Limb (tissue), 2 donors: Measurements from ENCODE around the gene MEIOB.
A peak's percentile ranks its signal among the peaks of the same experiment; 100 is the strongest.
"Not testable (repeated sequence)": the region's sequence is repeated elsewhere in the genome, so short reads cannot be mapped to it uniquely, and the experiment has no call there.

Source experiments
- DNase-seq, 2 donors: peaks; one replicate each; pipeline ENCODE4 v3.0.0-alpha.2; 2016; ENCODE audit errors: extremely low spot score in 2 of 2

Gene MEIOB, protein sequence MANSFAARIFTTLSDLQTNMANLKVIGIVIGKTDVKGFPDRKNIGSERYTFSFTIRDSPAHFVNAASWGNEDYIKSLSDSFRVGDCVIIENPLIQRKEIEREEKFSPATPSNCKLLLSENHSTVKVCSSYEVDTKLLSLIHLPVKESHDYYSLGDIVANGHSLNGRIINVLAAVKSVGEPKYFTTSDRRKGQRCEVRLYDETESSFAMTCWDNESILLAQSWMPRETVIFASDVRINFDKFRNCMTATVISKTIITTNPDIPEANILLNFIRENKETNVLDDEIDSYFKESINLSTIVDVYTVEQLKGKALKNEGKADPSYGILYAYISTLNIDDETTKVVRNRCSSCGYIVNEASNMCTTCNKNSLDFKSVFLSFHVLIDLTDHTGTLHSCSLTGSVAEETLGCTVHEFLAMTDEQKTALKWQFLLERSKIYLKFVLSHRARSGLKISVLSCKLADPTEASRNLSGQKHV

DNA sequence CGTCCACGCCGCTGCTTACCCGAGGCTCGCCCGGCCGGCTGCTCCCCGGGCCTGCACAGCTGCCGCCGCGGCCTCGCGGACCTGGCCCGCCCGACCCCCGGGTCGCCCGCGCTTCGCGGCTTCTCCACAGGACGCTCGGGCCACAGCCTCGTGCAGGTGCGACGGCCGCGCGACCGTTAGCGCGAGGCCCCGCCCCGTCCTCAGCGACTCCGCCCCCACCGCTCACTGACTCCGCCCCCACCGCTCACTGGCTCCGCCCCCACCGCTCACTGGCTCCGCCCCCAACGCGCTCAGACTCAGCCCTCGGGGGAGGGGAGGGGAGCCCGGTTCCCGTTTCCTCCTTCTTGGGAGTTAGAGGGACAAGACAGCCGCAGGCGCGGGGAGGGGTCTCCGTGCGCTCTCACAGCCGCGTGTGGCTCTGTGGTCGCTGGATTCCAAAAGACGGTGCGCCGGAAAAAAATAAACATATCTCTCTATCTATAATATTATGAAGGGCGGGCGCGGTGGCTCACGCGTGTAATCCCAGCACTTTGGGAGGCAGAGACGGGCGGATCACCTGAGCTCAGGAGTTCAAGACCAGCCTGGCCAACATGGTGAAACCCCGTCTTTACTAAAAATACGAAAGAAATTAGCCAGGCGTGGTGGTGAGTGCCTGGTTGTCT, at the start of gene MEIOB:
Gene MEIOB, minus strand, starts transcription at position 191 of the 662 bp plus-strand sequence. CDS start 3,989 bp downstream, outside the sequence.
- DNase-seq: peak in 1 of 2 donors; percentile 60

DNA sequence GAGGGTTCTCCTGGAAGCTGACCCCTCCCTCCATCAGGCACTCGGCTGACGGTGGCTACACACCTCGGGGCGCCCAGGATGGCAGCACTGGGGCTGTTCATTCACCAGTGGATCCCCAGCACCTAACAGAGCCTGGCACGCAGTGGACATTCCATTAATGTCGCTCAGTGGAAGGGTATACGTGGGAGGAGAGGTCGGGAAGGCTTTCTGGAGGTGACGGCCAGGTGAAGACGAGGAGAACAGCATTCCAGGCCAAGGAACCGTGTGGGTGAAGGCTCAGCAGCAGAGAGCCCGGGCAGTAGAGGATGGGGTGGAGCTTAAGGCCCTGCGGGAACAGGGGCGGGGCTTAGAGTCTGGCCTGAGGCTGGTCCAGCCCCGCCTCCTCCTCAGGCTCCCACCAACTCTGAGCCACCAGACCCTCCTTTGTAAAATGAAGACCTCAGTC, 48.8 kb upstream of the MEIOB start:
- no peak for DNase-seq

DNA sequence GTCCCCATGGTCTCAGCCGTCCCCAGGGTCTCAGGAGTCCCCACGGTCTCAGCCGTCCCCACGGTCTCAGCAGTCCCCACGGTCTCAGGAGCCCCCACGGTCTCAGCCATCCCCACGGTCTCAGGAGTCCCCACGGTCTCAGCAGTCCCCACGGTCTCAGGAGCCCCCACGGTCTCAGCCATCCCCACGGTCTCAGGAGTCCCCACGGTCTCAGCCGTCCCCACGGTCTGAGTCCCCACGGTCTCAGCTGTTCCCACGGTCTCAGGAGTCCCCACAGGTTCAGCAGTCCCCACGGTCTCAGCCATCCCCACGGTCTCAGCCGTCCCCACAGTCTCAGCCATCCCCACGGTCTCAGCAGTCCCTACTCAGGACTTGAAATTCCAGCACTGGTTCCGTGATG, 48.2 kb upstream of the MEIOB start:
- not testable (repeated sequence) for DNase-seq

DNA sequence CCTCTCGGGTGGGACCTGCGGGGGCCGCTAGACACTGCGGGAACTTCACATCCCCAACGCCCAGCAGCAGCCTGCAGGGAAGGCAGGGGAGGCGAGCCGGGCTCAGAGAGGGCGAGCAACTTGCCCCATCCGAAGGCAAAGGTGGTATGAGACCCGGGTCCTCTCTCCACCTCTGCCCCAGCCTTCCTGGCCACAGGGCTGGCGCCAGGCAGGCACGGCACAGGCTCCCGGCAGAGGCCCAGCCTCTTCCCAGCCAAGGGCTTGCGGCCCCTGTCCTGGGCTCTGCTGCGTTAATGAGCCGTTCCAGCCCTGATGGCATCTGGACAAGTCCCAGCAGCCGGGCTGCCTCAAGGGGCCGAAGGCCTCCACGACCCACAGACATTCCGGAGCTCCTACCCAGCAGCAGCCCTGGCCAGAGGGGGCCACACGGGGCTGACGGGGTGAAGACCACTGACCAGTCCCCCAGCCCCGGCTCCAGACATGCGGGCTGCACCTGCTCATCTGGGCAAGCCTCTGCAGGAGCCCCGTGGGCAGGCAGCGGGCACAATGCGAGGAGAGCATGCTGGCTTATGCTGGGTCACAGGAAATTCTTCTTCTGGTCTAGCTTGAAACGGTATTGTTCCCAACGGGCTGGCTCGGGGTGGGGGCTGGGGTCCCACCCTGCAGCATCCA, 47.5 kb upstream of the MEIOB start:
- DNase-seq: no peak

DNA sequence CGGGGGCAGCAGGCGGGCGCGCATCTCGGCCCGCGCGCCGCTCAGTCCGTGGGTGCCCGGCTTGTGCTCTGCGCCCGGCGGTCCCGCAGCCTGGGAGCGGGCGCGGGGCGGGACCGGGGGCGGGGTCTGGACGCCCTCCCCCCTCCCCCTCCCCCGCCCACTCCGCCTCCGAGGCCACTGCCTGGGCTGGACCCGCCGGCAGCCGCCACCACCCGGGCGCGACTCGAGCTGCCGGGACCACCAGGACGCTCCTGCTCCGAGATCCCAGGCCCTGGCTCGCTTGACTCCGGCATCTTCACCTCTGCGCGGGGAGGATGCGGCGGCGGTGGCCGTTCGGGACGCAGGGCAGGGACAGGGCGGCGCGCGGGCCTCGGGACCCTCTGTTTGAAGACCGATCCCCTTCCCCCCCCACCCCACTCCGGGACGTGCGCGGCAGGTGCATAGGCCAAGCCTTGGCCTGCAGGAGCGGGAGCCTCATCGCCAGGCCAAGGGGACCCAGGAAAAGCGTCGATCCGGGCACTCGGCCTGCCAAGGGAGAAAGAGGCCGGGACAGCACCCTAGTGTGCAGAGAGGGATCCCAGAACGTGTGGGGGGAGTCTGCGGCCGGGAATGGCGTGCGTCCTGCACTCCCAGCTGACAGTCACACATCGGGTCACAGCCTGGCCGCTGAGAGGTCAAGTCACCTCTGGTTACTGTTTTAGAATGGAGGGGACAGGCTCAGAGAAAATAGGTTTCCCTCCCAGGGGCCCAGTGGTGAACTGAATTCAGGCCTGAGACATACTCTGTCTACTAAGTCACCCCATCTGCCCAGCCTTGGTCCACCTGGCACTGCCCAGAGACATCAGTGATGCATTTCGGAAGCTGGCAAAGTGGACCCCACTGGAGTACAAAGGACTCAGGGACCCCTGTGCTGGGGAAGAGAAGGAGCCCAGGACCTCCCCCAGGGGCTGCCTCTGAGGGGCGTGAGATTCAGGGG, 46.7 kb upstream of the MEIOB start, which contains the start of gene HS3ST6:
Gene HS3ST6, minus strand, starts transcription at position 65 of the 976 bp plus-strand sequence. CDS start 92 bp downstream, outside the sequence.
- DNase-seq: peak in 1 of 2 donors; percentile 51

DNA sequence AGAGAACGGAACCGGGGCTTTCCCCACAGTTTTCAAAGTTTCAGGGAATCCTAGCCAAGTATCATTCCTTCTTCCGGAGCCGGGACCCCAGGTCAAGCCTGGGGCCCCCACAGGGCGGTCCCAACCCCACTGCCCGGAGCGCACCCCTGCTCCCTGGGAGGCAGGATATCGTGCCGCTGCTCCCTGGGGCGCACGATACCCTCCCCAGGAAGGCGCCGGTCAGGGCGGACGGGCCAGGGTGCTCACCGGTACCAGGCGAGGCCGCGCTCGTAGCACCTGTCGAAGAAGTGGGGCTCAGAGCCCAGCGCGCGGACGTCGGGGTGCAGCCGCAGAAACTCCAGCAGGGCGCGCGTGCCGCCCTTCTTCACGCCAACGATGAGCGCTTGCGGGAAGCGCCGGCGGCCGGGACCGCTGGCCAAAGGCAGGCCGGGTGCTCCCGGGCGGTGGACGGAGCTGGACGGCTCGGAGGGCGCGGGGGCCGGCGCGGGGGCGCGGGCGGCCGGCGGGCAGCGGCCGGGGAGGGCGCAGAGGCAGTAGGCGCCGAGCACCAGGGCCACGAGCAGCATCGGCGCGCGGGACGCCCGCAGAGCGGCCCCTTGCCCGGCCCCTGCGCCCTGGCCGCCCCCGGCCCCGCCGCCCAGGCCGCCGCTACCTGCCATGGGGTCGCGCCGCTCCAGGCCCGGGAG, 45.8 kb upstream of the MEIOB start:
- peak in 1 of 2 donors; percentile 26 for DNase-seq

DNA sequence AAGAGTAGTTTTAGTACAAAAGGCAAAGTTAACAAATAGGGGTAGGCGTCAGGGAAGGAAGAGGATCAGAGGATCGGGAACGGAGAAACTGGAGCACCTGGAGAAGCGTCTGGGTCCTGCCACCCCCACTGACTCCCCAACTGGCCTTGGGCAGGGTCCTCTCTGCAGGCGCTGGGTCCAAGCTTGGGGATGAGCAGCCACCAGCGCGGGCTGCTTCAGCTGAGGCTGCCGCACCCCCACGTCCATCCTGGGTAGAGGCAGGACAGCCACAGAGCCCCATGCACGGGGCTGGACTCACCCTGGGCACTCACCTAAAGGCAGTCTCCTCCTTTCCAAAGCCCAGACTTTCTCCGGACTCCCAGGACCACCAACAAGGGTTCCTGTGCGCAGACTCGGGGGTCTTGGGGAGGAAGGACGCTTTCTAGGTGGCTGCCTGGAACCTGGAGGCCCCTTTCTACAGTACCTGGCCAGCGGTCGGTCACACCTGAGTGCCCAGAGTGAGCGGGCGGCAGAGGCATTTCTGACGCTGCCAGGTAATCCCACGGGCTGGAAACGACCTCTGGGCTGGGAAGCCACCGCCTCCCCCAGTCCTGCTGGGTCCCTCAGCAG, 45.2 kb upstream of the MEIOB start:
- peak in 1 of 2 donors; percentile 26 for DNase-seq

DNA sequence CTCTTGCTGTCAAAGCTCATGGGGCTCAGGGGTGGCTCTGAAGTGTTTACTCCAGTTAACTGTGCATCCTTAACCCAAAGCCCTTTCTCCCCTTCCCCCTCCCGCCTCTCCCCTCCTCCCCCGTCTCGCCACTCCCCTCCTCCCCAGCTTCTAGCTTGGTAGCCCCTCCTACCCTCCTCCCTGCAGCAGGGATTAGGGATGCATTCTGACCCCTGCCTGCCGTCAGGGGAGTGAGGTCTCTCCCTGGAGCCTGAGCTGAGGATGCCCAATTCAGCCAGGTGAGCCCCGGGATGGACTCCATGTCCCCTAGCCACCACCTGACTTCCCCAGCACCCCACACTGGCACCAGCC, 44.7 kb upstream of the MEIOB start:
- DNase-seq: no peak

DNA sequence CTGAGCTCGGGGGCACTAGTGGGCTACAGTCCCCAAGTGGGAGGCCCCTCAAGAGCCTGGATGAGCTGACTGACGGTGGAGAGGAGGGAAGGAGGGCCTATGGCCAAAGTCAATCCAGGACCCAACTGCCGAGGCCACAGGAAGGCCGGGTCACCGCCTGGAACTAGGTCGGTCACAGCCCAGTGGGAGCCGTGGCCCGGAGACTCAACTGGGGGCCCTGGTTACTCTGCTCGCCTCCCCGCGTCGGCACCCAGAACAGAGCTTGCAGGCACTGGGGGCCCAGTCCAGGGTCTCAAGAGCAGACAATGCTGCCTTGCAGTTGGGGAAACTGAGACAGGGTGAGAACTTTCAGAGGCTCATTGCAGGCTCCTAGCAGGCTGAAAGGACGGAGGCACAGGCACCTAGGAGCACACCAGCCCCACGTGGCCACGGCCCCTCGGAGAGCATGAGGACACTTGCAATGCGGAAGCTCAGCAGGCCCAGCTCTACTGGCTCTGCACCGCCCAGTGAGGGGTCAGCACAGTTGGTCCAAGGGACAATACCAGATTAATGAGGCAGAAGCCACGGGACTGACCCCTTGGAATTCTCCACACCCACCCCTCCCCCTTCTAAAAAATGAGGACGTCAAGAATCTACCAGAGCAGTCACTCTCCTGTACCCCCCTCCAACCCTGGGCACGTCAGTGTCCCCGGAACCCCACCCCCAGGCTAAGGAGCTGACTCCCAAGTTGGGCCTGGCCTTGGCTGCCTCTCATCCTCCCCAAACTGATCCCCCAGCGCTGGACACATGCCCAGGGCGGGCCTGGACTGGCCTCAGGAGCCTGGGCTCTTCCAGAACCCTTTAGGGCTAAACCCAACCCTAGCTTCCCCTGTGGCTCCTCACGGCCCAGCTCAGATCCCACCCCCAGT, 44.0 kb upstream of the MEIOB start:
- peak in 1 of 2 donors; percentile 29 for DNase-seq

DNA sequence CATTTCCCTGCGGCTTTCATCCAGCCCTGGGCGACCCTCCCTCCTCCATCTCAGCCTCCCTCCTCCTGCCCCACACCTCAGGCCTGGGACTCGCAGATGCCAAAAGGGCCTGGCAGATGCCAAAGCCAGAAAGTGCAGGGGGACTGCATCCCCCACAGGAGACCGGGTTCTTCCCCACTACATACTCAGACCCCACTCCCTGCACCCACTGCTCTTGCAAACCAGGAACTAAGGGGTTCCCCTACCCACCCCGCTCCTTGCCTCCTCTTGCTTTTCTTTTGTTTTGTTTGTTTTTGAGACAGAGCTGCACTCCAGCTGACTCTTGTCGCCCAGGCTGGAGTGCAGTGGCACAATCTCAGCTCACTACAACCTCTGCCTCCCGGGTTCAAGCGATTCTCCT, 43.0 kb upstream of the MEIOB start:
- DNase-seq: no peak

DNA sequence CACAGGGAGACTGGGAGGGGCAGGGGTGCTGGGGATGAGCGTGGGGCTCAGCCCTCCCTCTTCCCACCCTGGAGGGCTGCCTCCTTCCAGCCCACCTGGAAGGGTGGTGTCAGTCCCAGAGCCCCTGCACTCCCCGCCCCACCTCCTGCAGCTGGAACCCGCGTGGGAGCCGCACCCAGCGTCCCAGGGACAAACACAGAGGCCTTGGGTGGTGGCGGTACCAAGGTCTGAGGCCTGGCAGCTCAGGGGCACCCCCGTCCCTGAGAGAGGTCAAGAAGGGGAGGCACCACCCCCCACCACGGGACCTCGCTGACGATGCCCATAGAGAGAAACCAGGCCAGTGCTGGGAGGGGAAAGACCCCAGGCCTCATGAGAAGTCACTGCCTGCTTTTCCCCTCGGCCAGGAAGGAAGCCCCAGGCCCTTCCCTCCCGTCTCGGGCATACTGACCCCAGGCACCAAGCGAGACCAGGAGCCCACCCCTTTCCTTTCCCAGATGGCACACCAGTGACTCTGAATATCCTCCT, 42.2 kb upstream of the MEIOB start:
- DNase-seq: no peak

DNA sequence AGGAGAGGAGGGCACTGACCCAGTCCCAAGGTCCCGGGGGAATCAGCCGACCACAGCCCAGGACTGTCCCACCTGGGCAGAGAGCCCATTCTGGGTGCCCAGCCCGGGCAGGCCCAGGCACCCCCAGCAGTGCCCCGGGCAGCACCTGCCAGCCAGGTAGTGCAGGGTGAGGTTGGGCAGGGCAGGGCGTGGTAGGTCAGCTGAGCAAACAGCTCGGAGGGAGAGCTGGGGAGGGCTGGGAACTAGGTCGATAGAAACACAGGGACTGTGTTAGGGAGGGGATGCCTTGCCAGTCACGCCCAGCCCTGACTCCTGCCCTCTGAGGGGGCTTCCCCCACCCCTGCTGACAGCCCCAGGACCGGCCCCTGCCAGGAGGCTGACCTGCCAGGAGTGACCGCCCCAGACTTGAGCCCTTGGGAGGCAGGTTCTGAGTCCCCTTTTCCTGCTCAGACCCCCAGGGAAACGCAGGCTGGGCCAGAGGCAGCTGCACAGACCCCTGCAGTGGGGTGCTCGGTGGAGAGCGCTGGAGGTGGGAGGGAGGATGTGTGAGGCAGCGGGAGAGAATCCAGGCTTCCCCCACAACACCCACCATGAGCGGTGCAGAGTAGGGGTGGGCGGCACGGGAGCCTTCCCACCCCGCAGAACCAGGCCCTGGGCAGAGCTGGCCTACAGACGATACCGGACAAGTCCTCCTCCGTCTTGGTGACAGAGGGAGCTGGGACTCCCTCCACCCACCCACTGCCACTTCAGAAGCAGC, 41.5 kb upstream of the MEIOB start:
- DNase-seq: peak in 1 of 2 donors; percentile 29

DNA sequence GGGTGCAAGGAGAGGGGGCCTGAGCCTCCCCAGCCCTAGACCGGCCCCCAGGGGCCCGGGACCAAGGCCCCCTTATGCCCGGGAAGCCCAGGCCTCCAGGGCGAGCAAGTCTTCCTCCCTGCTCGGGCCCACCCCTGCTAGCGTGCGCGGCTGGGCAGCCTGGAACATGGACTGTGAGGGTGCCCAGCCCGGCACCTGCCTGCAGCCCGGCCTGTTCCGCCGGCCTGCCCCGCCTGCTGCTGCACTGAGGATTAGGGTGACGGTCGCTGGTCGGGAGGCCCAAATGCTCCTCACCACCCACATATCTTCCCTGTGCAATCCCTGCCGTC, 40.2 kb upstream of the MEIOB start:
- DNase-seq: no peak

DNA sequence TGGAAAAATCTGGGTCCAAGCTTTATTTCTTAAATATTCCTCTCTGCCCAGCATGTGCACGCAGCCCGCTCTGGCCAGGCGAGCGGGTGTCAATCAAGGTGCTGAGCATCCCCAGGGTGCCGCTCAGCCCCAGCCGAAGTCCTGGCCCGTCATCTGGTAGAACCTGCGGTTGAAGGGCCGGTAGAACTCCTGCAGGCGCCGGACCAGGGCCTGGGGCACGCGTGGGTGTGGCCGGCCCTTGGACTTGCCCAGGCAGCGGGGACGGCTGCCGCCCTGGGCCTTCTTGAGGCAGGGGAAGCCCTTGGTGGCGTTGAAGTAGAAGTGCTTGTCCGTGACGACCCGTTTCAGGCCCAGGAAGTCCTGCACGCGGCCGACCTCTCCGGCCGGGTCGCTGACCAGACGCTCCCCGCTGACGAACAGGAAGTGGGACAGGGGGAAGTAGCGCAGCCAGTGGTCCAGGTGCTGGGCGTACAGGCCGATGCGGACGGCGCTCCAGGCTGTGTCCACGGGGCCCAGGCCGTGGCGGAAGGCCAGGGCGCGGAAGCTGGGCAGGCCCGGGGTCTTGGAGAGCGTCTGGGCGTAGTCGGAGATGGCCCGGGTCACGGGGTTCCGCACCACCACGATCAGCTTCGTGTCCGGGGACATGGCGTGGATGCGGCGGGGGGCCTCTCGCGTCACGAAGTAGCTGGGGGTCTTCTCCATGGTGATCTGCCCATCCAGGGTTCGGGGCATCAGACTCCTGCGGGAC, 39.7 kb upstream of the MEIOB start:
- DNase-seq: peak in 1 of 2 donors; percentile 26

DNA sequence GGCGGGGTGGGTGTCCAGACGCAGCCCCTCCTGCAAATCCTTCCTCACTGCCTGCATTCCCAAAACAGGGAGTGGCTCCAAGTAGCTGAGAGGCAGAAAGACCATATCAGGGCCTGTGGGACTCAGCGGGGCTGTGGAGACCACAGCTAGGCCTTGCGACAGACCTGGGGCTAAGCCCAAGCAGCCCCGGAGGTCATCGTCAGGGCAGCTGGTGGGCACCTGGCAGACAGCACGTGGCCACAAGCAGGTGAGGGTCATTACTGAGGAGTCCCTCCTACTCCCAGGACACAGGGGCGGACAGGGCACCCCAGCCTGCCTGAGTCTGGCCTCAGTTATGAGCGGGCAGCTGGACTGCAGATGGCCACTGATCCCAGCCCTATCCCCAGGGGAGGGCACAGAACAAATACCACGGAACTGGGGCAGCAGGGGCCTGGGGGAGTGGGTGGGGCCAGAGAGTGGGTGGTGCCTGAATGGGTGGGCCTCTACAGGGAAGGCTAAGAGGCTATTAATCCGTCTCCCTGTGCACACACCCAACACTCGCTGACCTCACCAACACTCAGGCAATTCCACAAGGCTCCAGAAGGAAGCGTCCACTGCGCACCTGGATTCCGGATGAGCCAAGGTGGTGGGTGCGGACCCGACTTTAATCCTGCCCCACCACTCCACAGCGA, 37.7 kb upstream of the MEIOB start:
- peak in 1 of 2 donors; percentile 28 for DNase-seq

DNA sequence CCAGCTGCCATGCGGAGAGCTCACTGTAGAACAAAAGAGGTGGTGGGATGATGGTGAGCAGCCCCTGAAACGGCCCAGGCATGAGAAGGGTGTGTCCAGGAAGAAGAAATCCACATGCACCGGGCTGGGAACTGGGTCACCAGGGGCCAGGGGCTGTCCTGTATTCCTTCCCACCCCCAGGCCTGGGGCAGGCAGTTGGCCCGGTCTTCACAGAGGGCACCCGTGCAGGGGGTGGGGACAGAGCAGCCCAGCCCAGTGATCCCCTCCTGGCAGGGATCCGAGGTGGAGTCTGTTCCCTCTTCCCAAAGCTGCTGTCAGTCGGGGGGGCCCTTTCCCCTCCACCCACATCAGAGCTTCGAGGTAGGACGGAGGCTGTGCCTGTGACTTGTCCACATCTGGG, 37.0 kb upstream of the MEIOB start:
- peak in 1 of 2 donors; percentile 29 for DNase-seq

DNA sequence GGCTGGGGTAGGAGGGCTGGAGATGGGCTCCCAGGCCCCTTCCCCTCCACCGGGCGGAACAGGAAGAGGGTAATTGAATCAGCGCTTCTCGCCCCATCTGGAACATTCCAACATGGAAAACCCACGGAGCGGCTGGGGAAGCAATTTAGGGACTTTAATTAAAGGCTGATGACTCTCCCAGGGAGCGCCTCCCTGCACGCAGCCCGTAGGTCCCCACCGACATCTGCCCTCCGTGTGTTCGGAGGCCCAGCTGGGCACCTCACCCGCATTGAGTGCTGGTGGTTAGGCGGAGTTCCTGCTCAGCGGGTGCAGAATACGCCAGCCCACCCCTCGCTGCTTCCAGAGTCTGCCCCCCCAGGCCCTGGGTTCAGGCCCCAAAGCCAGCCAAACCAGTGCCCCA, 36.2 kb upstream of the MEIOB start:
- peak in 1 of 2 donors; percentile 42 for DNase-seq
